Neural cell (in vitro differentiated cells): ENCODE measurements around the gene MST1. TPM values are rescaled to one million over a fixed set of nuclear protein-coding genes. Genes with fewer than 3 reads are reported as not detected.

Source experiments
- H2AFZ ChIP-seq: fragments of 200-600, 300-800 bp; sonication (generic), shearing (Covaris generic); 2 replicates; pipeline ENCODE4 v1.6.0; 2014; ENCODE audit warnings: low read depth, mild to moderate bottlenecking, antibody characterized with exemption, low read length, moderate library complexity
- H3F3A ChIP-seq: fragments of 200-600 bp; shearing (Covaris generic); 2 replicates; pipeline ENCODE4 v1.6.1; 2016; ENCODE audit warnings: mild to moderate bottlenecking, moderate library complexity, mixed read lengths, antibody characterized with exemption, low read length; ENCODE audit not compliant: insufficient read depth, poor library complexity, severe bottlenecking
- H3K27ac ChIP-seq: fragments of 200-600, 300-800 bp; sonication (generic), shearing (Covaris generic); 2 replicates; pipeline ENCODE4 v1.5.1; 2014; ENCODE audit warnings: mild to moderate bottlenecking, low read length, moderate library complexity
- H3K27me3 ChIP-seq: fragments of 300-800, 200-600 bp; sonication (generic), shearing (Covaris generic); 2 replicates; pipeline ENCODE4 v1.6.0; 2014; ENCODE audit warnings: mild to moderate bottlenecking, low read depth, low read length, moderate library complexity; ENCODE audit not compliant: insufficient read depth
- H3K36me3 ChIP-seq: fragments of 300-800, 200-600 bp; sonication (generic), shearing (Covaris generic); 2 replicates; pipeline ENCODE4 v1.5.1; 2014; ENCODE audit warnings: mild to moderate bottlenecking, antibody characterized with exemption, low read length, moderate library complexity; ENCODE audit not compliant: insufficient read depth
- H3K4me2 ChIP-seq: fragments of 300-800, 200-600 bp; sonication (generic), shearing (Covaris generic); 2 replicates; pipeline ENCODE4 v1.6.0; 2014; ENCODE audit warnings: mild to moderate bottlenecking, low read length
- H3K4me3 ChIP-seq: fragments of 300-800, 200-600 bp; sonication (generic), shearing (Covaris generic); 2 replicates; pipeline ENCODE4 v1.5.1; 2014; ENCODE audit warnings: mild to moderate bottlenecking, low read length, moderate library complexity
- H3K79me2 ChIP-seq: fragments of 200-600 bp; shearing (Covaris generic); replicated peaks from 2 replicates; pipeline ENCODE4 v1.6.0; 2014; ENCODE audit warnings: mild to moderate bottlenecking, low read length, moderate library complexity; ENCODE audit not compliant: insufficient read depth
- H3K9ac ChIP-seq: fragments of 300-800, 200-600 bp; sonication (generic), shearing (Covaris generic); 2 replicates; pipeline ENCODE4 v1.6.1; 2016; ENCODE audit warnings: mild to moderate bottlenecking, low read length, mixed read lengths
- H3K9me2 ChIP-seq: fragments of 200-600 bp; shearing (Covaris generic); 2 replicates; pipeline ENCODE4 v1.6.1; 2016; ENCODE audit warnings: mild to moderate bottlenecking, low read length, mixed read lengths; ENCODE audit not compliant: insufficient read depth
- H3K9me3 ChIP-seq: fragments of 200-600, 300-800 bp; sonication (generic), shearing (Covaris generic); 2 replicates; pipeline ENCODE4 v1.6.1; 2016; ENCODE audit warnings: mild to moderate bottlenecking, mixed run types, low read length, moderate library complexity, mixed read lengths
- H4K20me1 ChIP-seq: fragments of 200-600 bp; shearing (Covaris generic); 2 replicates; pipeline ENCODE4 v1.6.1; 2016; ENCODE audit warnings: mild to moderate bottlenecking, mixed run types; ENCODE audit not compliant: insufficient read depth
- EP300 ChIP-seq: fragments of 450-650 bp; conservative IDR thresholded peaks from 2 replicates; pipeline ENCODE4 v1.6.1; 2014; ENCODE audit warnings: antibody characterized with exemption, mild to moderate bottlenecking, moderate library complexity; ENCODE audit not compliant: poor library complexity, severe bottlenecking
- EZH2 ChIP-seq: fragments of 200-600, 300-800 bp; shearing (Covaris generic), sonication (generic); IDR thresholded peaks from 2 replicates; pipeline ENCODE4 v1.6.1; 2014; ENCODE audit warnings: antibody characterized with exemption, low read length, borderline replicate concordance, mild to moderate bottlenecking; ENCODE audit not compliant: insufficient read depth, poor library complexity, severe bottlenecking
- MXI1 ChIP-seq: fragments of 450-650 bp; conservative IDR thresholded peaks from 2 replicates; pipeline ENCODE4 v1.6.1; 2014; ENCODE audit warnings: antibody characterized with exemption, mild to moderate bottlenecking; ENCODE audit not compliant: poor library complexity, severe bottlenecking
- POLR2AphosphoS5 ChIP-seq: IDR thresholded peaks from 2 replicates; pipeline ENCODE4 v1.6.1; 2012
- RAD21 ChIP-seq: fragments of 450-650 bp; conservative IDR thresholded peaks from 2 replicates; pipeline ENCODE4 v1.6.1; 2014; ENCODE audit warnings: antibody characterized with exemption, mild to moderate bottlenecking, moderate library complexity
- REST ChIP-seq: IDR thresholded peaks from 2 replicates; pipeline ENCODE4 v1.6.1; 2012; ENCODE audit warnings: borderline replicate concordance
- SMC3 ChIP-seq: fragments of 450-650 bp; conservative IDR thresholded peaks from 2 replicates; pipeline ENCODE4 v1.6.1; 2014; ENCODE audit warnings: antibody characterized with exemption, mild to moderate bottlenecking, moderate library complexity; ENCODE audit not compliant: poor library complexity
- TAF1 ChIP-seq: IDR thresholded peaks from 2 replicates; pipeline ENCODE4 v1.6.1; 2012; ENCODE audit warnings: low read depth
- polyA plus RNA-seq: library from polyadenylated mRNA; depleted of rRNA; stranded (reverse); fragments of >200 nt; gene quantifications from 2 replicates; pipeline ENCODE4 v1.2.3, GENCODE V29; 2014
- TF ChIP-seq, protein P1 (sequence below): fragments of 450-650 bp; IDR thresholded peaks from 2 replicates; pipeline ENCODE4 v1.5.1; 2014; ENCODE audit warnings: antibody characterized with exemption, mild to moderate bottlenecking, moderate library complexity; ENCODE audit not compliant: poor library complexity, severe bottlenecking

MST1 gene
- polyA plus RNA-seq, 1 donor from 2014 or later = 64.0 TPM

DNA sequence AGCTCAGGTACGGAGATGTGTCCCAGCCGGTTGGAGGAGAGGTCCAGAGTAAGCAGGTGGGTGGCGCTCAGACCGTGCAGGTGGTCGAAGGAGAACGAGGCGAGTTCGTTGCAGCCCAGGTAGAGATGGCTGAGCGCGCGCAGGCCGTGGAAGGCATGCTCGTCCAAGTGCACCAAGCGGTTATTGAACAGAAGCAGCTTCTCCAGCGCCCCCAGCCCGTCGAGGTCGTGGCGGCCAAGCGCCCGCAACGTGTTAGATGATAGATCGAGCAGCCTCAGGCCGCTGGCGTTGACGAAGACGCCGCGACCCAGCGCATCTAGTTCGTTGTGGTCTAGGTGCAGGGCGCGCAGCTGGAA, 29.6 kb upstream of the MST1 start:
- no peak overlapping the region for H2AFZ ChIP-seq

GRCh38 chr3:49717959-49718857, 28.9 kb upstream of the MST1 start:
- Histone ChIP-seq H3K79me2 (no peaks in the 10 kb centered on the region), H3K4me3 (peak overlapping the region; percentile 72), H3K36me3 (peaks cover 3% of the 10 kb centered on the region), H4K20me1 (no peaks in the 10 kb centered on the region), H3F3A (no peaks in the 10 kb centered on the region), H3K27ac (no peak overlapping the region), H3K9me2 (no peaks in the 10 kb centered on the region), H2AFZ (no peak overlapping the region), H3K4me2 (no peak overlapping the region), H3K27me3 (no peaks in the 10 kb centered on the region), H3K9ac (no peak overlapping the region), H3K9me3 (no peaks in the 10 kb centered on the region)
- TF ChIP-seq POLR2AphosphoS5 = no peak
- TF ChIP-seq TAF1 = no peak
- no peak for TF ChIP-seq MXI1
- no peak for TF ChIP-seq REST
- no peak for TF ChIP-seq SMC3
- TF ChIP-seq, protein P1, sequence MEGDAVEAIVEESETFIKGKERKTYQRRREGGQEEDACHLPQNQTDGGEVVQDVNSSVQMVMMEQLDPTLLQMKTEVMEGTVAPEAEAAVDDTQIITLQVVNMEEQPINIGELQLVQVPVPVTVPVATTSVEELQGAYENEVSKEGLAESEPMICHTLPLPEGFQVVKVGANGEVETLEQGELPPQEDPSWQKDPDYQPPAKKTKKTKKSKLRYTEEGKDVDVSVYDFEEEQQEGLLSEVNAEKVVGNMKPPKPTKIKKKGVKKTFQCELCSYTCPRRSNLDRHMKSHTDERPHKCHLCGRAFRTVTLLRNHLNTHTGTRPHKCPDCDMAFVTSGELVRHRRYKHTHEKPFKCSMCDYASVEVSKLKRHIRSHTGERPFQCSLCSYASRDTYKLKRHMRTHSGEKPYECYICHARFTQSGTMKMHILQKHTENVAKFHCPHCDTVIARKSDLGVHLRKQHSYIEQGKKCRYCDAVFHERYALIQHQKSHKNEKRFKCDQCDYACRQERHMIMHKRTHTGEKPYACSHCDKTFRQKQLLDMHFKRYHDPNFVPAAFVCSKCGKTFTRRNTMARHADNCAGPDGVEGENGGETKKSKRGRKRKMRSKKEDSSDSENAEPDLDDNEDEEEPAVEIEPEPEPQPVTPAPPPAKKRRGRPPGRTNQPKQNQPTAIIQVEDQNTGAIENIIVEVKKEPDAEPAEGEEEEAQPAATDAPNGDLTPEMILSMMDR = no peak

More for the DNA sequence above, 29.6 kb upstream of the MST1 start:
- Histone ChIP-seq H3K9me2 (no peaks in the 10 kb centered on the region), H3K27ac (peak overlapping the region; percentile 28), H3K4me3 (peak overlapping the region; percentile 72), H4K20me1 (no peaks in the 10 kb centered on the region), H3F3A (no peaks in the 10 kb centered on the region), H3K79me2 (no peaks in the 10 kb centered on the region), H3K36me3 (peaks cover 3% of the 10 kb centered on the region), H3K27me3 (no peaks in the 10 kb centered on the region), H3K9me3 (no peaks in the 10 kb centered on the region), H3K4me2 (peak overlapping the region; percentile 41), H3K9ac (peak overlapping the region; percentile 30)
- TF ChIP-seq POLR2AphosphoS5 (no peak), TAF1 (no peak), EP300 (no peak), MXI1 (no peak), REST (no peak), EZH2 (no peak), SMC3 (no peak), RAD21 (no peak)
- TF ChIP-seq, protein P1 = no peak
